ENCODE data around the gene CAPS.

Gene CAPS

GRCh38 chr19:5905114-5905778 lies 8.8 kb upstream of the CAPS start:
- no peak for TF ChIP-seq CTCF (IDR thresholded peaks at IDR 0.05; ENCODE audit: control insufficient read depth, insufficient read depth, low read depth, low read length, missing control alignments)
- H3K4me3 ChIP-seq (ENCODE audit: control insufficient read depth, low read depth, low read length) = peak overlapping the region; percentile 60
- DNase-seq (ENCODE audit: low read depth) = no peak

GRCh38 chr19:5907241-5907640 lies 6.8 kb upstream of the CAPS start:
- DNase-seq (ENCODE audit: low read depth) = no peak
- TF ChIP-seq CTCF (IDR thresholded peaks at IDR 0.05; ENCODE audit: control insufficient read depth, insufficient read depth, low read depth, low read length, missing control alignments) = no peak
- H3K4me3 ChIP-seq (ENCODE audit: control insufficient read depth, low read depth, low read length) = no peak overlapping the region

GRCh38 chr19:5908773-5909442 lies 5.1 kb upstream of the CAPS start:
- no peak for TF ChIP-seq CTCF (IDR thresholded peaks at IDR 0.05; ENCODE audit: control insufficient read depth, insufficient read depth, low read depth, low read length, missing control alignments)
- no peak overlapping the region for H3K4me3 ChIP-seq (ENCODE audit: control insufficient read depth, low read depth, low read length)
- no peak for DNase-seq (ENCODE audit: low read depth)

- H3K4me3 ChIP-seq (ENCODE audit: control insufficient read depth, low read depth, low read length) = no peak overlapping the region
- no peak for TF ChIP-seq CTCF (IDR thresholded peaks at IDR 0.05; ENCODE audit: control insufficient read depth, insufficient read depth, low read depth, low read length, missing control alignments)
- no peak for DNase-seq (ENCODE audit: low read depth)
Observed at GRCh38 chr19:5910638-5910907, 3.5 kb upstream of the CAPS start.

- no peak for TF ChIP-seq CTCF (IDR thresholded peaks at IDR 0.05; ENCODE audit: control insufficient read depth, insufficient read depth, low read depth, low read length, missing control alignments)
- no peak overlapping the region for H3K4me3 ChIP-seq (ENCODE audit: control insufficient read depth, low read depth, low read length)
- DNase-seq (ENCODE audit: low read depth) = no peak
Observed at GRCh38 chr19:5911366-5911765, 2.7 kb upstream of the CAPS start.

GRCh38 chr19:5914358-5914774 lies 312 bp downstream of the CAPS start:
- DNase-seq (ENCODE audit: low read depth) = no peak
- TF ChIP-seq CTCF (IDR thresholded peaks at IDR 0.05; ENCODE audit: control insufficient read depth, insufficient read depth, low read depth, low read length, missing control alignments) = no peak
- no peak overlapping the region for H3K4me3 ChIP-seq (ENCODE audit: control insufficient read depth, low read depth, low read length)

All from AG09309 (cell line).